Measurements from ENCODE around the gene USP17L22.
"Not testable (repeated sequence)": the region's sequence is repeated elsewhere in the genome, so short reads cannot be mapped to it uniquely, and the experiment has no call there.

The USP17L22 gene

DNA sequence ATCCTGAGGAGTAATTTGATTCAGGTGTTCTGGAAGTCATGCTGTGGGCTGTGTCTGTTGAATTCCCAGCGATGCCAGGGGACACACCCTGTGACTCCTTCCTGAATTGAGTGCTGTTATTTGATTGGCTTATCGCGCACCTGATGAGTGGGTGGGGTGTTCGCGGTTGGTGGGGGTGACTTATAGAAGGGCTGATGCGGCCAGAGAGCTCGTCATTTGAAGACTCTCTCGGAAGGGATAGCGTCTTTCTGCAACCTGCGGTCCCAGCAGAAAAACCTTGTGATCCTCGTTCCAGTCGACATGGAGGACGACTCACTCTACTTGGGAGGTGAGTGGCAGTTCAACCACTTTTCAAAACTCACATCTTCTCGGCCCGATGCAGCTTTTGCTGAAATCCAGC lies 9.6 kb upstream of the USP17L22 start, which contains the start of gene USP17L20:
Gene USP17L20 (plus strand): TSS at position 301 of the 400 bp plus-strand sequence. CDS start 0 bp downstream, at position 301.
- TF ChIP-seq, protein P1, sequence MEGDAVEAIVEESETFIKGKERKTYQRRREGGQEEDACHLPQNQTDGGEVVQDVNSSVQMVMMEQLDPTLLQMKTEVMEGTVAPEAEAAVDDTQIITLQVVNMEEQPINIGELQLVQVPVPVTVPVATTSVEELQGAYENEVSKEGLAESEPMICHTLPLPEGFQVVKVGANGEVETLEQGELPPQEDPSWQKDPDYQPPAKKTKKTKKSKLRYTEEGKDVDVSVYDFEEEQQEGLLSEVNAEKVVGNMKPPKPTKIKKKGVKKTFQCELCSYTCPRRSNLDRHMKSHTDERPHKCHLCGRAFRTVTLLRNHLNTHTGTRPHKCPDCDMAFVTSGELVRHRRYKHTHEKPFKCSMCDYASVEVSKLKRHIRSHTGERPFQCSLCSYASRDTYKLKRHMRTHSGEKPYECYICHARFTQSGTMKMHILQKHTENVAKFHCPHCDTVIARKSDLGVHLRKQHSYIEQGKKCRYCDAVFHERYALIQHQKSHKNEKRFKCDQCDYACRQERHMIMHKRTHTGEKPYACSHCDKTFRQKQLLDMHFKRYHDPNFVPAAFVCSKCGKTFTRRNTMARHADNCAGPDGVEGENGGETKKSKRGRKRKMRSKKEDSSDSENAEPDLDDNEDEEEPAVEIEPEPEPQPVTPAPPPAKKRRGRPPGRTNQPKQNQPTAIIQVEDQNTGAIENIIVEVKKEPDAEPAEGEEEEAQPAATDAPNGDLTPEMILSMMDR (IDR thresholded peaks at IDR 0.05) = not testable (repeated sequence)

DNA sequence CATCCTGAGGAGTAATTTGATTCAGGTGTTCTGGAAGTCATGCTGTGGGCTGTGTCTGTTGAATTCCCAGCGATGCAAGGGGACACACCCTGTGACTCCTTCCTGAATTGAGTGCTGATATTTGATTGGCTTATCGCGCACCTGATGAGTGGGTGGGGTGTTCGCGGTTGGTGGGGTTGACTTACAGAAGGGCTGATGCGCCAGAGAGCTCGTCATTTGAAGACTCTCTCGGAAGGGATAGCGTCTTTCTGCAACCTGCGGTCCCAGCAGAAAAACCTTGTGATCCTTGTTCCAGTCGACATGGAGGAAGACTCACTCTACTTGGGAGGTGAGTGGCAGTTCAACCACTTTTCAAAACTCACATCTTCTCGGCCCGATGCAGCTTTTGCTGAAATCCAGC lies 4.8 kb upstream of the USP17L22 start, which contains the start of gene USP17L21:
Gene USP17L21 (plus strand): TSS at position 301 of the 400 bp plus-strand sequence. CDS start 0 bp downstream, at position 301.
- TF ChIP-seq, protein P1 (IDR thresholded peaks at IDR 0.05) = not testable (repeated sequence)

Measured in LNCAP (cell line).